Activated effector memory CD4-positive, alpha-beta T cell treated with Interleukin-2 at 50 U/mL for 16 hours (primary cell): Measurements from ENCODE around the gene RMI2.
A peak's percentile ranks its signal among the peaks of the same experiment; 100 is the strongest.

Experiments
- DNase-seq: peaks from one replicate; pipeline ENCODE4 v3.0.0-alpha.2; 2020

Gene RMI2

DNA sequence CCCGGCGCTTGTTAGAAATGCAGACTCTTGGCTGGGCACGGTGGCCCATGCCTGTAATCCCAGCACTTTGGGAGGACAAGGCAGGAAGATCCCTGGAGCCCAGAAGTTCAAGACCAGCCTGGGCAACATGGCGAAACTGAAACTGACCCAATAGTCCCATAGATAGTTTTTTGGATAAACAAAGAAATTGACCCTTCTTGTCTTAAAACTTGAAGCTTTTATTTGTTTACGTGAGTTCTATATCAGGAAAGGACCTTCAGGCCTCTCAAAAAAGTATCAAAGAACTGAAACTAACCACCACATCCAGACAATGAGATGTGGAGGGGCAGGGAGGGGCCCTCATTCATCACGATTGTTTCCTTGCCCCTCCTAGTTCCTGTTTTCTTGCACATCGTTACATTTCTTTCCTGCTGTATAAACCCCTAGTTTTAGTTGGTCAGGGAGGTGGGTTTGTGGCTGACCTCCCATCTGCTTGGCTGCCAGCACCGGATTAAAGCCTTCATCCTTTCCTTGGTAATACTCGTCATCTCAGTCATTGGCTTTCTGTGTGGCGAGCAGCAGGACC lies 34.2 kb upstream of the RMI2 start:
- peak; percentile 22 for DNase-seq

DNA sequence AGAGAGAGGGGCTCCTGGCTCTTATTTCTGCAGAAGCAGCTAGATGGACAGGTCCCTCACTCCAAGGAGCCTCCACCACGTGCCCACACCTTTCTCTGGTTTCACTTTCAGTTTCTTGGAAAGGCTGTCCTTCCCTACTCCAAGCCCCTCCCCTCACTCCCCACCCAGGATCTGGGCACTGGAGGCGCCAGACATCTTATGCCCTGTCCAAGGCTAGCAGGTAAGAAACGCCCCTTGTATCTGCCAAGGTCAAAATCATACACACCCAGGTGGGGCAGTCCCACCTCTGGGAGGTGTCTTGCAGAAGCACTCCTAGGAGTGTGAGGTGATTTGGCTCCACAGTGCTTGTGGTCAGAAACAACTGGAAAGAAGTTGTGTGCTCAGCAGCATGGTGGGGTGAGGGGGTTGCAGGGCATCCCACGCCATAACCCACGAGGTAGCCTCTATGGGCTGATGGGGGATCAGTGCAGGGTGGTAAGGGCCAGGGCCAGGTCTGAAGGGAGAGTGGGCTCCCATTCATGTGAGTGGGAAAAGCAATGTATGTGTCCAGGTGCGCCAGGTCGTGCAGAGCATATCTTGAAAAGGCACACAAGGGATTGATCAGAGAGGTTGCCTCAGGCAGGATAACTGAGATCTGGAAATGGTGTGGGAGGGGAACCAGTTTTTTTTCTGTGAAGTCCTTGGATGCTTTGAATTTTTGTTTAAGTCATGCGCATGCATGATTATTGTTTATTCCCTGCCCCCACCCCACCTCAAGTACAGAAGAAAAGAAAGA lies 32.4 kb upstream of the RMI2 start:
- peak; percentile 7 for DNase-seq

DNA sequence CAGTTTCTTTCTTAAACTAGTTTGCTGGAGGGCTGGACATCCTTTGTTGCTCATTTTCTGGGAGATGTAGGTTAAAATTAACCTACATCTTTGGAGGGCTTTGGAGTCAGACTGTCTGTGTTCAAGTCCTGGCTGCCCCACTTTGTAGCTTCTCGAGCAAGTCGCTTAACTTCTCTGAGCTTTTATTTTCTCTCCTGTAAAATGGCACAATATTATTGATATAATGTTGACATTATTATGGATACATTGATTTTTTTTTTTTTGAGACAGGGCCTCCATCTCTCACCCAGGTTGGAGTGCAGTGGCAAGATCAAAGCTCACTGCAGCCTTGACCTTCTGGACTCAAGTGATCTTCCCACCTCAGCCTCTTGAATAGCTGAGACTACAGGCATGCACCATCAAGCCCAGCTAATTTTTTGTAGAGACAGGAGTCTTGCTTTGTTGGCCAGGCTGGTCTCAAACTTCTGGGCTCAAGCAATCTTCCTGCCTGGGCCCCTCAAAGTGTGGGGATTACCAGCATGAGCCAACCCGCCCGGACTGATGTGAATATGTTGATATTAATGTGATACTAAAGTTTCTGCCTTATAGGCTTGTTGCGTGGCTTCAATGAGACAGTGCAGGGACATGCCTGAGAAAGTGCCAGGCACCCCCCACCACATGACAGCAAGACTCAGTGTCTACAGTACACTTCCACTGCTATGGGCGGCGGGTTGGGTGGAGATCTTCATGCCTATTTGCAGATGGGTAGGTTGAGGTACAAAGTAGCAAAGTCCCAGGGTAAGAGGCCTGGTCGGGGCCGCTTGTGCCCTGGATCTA lies 31.6 kb upstream of the RMI2 start:
- no peak for DNase-seq

DNA sequence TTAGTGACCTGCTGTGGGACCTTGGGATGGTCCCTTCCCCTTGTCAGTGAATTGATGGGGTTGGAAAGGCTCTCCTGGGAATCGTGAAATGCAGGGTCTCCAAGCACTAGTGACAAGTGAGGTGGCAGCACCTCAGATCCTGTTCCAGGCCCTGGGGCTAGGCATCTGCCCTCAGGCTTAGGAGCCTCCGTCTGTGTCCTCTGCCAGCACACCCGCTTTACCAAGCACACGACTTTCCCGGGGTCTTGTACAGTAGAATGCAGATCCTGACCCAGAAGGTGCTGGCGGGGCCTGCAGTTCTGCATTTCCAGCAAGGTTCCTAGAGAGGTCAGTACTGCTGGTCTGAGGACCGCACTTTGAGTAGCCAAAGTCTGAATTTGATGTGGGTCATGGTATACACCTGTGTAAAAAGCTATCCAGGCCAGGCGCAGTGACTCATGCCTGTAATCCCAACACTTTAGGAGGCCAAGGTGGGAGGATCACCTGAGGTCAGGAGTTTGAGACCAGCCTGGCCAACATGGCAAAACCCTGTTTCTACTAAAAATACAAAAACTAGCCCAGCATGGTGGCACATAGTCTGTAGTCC lies 30.9 kb upstream of the RMI2 start:
- DNase-seq, result no peak

DNA sequence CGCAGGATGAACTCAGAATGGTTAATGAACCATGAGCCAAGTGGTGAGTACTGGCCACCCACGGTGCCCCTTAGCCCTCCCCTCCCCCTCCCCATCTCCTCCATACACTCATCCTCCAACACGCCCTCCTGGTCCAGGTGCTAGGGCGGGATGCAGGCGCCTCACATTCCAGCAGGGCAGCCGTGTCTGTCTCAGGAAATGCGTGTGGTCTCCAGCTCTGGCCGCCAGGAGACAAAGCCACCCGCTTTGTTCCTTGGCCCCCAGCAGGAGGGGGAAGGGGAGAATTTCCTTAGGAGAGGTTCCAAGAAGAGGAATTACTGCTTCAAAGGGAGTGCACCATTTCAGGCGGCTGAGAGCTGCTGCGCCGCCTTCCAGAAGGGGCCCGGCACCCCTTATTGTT lies 29.7 kb upstream of the RMI2 start:
- DNase-seq, result no peak

DNA sequence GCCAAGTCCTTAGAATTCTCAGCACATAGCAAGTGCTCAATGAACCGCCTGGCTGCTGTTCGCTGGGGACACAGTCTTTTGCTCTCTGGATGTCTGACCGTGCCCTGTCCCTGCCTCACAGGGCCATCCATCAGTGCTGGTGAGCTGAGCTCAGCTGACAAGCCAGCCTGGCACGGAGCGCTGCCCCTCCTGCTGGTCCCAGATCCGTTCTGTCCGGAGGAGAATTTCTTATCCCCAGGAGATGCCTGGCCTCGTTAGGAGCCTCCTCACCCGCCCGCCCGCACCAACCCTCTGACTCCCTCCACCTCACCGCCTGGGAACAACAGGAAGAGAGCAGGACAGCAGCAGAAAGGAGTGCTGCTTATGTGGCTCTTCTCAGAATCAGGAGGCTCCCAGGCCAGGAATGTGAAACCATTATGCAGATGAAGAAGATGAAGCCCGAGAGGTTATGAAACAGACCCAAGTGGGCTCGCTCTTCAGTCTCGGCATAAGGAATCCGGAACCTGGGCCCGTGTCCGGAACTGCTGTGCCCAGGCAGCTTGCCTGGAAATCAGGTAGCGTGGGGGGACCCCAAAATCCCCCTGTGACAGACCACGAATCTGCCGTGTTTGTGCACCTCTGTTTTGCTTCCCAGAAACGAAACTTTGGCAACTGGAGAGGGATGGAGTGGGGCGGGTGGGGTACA lies 28.8 kb upstream of the RMI2 start:
- DNase-seq, result no peak

DNA sequence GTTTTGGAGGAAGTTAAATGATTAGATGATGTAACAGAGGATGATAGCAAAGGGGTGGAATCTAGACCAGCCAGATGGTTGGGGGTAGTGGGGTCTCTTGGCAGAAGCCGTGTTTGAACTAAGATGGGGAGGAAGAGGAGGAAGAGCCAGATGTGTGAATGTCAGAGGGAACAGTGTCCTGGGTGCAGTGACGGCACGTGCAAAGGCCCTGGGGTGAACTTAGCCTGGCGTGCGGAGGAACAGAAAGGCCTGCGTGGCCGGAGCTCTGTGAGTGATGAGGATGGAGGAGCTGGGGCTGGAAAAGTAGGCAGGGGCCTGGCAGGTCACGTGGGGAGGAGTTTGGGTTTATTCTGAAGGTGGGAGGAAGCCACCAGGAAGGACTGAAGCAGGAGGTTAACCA lies 26.4 kb upstream of the RMI2 start:
- DNase-seq, result no peak

DNA sequence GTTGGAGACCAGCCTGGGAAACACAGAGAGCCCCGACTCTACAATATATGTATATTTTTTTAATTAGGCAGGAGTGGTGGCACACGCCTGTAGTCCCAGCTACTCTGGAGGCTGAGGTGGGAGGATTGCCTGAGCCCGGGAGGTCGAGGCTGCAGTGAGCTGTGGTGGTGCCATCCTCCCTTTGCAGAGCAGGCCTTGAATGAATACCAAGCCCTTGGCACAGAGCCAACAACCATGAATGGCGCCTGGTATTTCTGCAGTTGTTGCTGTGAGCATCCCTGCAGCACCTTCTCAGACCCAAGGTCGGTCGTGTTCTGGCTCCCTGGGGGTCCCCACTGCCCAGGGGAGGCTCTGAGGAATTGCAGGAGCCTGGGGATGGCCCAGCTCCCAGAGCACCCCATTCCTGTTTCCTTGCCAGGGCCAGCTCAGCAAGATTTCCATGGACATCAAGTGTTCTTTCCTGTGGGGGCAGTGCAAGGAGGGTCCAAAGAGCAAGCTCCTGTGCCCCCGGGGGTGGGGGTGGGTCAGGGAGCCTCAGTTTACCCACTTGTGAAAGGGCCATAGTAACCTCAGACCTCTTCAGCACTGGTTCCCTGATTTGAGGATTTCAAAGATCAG lies 25.6 kb upstream of the RMI2 start:
- DNase-seq, result no peak

DNA sequence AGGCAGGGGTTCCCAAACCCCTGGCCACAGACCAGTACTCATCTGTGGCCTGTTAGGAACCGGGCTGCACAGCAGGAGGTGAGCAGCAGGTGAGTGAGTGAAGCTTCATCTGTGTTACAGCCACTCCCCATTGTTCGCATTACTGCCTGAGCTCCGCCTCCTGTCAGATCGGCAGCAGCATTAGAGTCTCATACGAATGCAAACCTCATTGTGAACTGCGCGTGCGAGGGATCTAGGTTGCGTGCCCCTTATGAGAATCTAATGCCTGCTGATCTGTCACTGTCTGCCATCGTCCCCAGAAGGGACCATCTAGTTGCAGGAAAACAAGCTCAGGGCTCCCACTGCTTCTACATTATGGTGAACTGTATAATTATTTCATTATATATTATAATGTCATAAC lies 25.1 kb upstream of the RMI2 start:
- DNase-seq, result no peak

DNA sequence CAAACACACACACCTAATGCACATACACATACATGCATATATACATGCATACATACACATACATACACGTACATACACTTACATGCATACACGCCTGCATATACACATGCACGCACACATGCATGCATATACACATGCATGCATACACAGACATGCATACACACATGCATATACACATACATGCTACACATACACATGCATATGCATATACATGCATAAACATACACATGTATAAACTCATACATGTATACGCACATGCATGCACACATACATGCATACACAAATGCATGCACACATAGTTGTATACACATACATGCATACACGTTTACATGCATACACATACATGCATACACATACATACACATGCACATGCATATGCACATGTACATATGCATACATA lies 23.6 kb upstream of the RMI2 start:
- DNase-seq, result no peak

DNA sequence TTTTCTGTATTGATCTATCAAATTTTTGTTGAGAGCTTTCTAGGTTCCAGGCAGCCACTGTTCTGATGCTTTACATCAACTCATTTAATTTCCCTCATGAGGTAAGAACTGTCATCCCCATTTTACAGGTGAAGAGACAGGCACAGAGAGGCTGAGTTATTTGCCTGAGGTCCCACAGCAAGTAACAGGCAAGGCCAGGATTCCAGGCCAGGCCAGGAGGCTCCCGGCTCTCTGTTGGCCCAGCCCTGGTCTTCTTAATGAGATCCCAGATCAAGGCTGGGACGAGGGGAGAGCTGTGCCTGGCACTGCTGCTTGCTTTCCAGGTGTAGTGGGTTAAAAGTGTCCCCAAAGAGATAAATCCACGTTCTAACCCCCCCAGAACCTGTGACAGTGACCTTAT lies 22.4 kb upstream of the RMI2 start:
- no peak for DNase-seq

DNA sequence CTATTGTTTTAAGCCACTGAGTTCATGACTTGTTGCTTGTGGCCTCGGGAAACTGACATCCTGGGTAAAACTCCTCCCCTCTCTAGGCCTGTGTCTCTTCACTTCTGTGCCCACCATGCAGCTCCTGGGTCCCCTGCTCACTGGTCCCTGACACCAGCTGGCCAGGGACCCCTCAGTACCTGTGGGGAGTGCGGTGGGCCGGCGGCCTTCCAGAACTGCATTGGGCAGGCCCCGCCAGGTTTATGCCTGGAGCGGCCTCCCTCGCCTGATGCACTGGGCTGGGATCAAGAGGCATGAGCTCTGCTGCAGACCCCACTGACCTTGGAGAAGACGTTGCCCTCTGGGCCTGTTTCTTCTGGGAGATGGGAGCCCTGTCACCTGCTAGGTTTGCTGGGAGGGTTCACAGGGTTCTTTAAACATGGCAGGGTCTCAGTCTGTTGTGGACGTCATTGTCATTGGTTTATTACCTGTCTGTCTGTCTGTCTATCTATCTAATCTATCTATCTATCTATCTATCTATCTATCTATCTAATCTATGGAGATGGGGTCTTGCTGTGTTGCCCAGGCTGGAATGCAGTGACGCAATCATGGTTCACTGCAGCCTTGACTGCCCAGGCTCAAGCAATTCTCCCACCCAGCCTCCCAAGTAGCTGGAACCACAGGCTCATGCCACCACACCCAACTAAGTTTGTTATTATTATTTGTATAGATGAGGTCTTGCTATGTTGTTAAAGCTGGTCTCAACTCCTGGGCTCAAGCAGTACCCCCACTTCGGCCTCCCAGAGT lies 21.5 kb upstream of the RMI2 start:
- no peak for DNase-seq

DNA sequence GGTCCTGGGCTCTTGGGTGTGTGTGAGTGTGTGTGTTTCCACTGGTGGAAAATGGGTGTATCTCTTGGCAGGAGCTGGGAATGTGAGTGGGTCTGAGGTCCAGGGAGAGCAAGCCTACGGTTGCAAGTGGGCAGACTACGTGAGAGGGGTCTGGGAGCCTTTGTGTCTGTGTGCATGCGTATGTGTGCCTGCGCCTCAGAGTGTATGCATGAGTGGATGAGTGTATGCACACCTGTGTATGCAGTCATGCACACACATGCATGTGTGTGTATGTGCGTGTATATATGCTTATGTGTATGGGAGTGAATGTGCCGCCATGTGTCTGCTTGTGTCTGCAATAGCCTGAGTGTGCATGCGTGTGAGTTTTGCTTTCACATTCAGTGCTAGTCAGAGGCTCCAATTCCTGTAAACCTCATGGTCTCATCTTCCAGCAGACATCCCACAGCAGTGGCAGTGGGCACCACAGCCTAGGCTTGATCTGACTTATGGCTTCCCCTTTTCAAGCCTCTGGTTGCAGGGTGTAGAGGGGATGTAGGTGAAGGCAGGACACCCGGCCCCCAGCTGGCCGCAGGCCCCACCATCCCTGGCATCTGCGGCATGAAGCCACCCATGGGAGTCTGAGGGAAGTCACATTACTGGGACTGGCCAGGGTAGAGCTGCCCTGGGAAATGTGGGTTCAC lies 19.7 kb upstream of the RMI2 start:
- no peak for DNase-seq

DNA sequence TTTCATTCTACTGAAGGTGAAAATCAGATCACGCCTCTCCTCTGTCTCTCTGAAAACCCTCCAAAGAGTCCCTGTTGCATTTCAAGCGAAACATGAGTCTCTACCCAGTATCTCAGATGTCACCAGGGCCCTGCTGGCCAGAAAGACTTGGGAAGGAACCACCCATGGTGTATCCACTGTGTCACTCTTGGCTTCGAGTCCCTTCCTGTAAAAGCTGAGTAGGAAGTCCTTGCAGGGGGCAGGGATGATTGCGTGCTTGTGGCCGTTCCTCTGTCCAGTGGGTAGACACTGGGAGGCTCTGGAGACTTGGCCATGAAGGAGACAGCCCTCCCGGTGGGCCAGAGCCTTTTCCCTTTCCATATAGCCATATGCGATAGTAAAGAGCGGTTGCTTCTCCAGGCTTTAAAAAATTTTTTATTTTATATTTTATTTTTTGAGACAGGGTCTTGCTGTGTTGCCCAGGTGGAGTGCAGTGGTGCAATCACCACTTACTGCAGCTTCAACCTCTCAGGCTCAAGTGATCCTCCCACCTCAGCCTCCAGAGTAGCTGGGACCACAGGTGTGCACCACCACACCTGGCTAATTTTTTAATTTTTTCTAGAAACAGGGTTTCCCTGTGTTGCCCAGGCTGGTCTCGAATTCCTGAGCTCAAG lies 19.0 kb upstream of the RMI2 start:
- no peak for DNase-seq

DNA sequence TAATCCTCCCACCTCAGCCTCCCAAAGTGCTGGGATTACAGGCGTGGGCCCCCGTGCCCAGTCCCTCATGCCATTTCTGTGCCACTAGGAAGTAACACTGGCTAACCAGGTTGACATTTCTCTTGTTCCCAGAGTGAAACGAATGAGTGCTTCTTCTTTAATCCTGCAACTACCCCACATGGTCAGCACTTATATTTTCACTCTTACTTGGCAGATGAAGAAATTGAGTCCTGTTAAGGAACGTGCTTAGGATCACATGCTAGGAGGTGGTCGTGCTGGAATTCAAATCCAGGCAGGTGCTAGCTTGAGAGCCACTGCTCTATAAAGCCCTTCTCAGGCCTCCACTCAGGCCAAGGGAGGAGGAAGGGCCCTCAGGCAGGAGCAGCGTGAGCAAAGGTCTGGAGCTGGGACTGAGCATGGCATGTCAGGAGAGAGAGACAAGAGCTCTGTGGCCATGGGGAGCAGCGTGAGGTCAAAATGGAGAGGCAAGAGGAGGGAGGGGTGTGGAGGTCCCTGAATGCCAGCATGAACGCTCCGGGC lies 18.5 kb upstream of the RMI2 start:
- DNase-seq, result no peak

DNA sequence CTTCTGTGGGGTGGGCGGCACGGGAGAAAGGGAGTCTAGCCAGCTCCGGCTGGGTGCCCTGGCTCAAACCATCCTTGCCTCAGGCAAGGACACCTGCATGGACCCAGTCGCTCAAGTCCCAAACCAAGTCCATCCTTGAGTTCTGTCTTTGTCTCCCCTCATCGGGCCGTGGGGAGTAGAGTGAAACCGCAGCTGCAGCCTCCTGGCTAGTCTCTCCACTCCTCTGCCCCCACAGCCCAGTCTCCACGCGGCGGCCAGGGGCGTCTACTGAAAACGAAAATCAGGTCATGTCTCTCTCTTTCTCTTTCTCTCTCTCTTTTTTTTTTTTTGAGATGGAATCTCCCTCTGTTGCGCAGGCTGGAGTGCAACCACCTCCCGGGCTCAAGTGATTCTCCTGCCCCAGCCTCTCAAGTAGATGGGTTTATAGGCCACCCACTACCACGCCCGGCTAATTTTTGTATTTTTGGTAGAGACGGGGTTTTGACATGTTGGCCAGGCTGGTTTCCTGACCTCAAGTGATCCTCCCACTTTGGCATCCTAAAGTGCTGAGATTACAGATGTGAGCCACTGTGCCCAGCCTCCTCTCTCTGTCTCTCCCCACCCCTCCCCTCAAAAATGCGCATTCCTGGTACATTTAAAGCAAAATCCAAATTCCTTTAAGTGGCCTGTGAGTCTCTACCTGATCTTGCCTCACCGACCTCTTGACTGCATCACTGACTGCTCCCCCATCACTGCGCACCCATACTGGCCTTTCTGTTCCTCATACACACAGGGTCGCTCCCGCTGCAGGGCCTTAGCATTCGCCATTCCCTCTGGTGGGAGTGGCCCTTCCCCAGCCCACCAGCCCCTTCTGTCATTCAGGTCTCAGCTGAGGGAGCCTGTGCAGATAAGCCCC lies 17.7 kb upstream of the RMI2 start:
- DNase-seq, result no peak

DNA sequence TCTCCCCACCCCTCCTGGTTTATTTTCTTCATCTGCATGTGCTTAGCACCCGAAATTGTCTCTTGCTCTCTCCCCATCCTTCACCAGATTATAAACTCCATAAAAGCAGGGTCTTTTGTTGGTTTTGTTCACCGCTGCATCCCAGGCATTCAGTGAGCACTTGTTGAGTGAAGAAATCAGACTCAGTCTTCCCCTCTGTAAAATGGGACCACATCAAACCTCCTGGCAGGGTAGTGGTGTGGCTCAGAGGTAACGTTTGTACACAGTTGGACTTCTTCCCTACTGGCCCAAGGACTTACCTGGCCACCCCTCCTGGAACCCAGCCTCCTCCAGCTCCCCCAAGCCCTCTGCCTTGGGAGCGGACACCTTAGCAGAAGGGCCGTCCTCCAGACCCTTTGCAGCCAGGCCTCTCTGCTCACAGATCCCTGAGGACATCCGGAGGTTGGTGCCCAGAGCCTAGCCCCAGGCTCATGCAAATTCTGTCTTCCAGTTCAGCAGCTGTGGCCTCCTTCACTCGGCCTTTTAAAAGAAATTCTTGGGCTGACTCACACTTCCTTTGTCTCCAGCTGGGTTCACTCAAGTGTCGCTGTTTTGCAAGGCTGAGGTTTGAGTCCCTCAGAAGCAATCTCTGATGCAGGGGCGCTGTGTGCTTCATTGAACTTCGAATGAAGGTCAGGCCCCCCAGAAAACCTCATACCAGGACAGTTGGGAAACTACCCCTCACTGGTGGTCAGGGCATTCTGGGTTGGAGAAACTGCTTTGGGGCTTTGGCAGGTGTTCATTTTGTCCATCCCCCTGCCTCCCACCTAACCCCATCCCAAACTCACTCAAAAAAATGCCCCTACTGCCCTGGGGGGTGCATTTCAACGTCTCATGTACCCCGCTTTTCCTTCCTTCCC lies 16.8 kb upstream of the RMI2 start:
- DNase-seq, result peak; percentile 31

DNA sequence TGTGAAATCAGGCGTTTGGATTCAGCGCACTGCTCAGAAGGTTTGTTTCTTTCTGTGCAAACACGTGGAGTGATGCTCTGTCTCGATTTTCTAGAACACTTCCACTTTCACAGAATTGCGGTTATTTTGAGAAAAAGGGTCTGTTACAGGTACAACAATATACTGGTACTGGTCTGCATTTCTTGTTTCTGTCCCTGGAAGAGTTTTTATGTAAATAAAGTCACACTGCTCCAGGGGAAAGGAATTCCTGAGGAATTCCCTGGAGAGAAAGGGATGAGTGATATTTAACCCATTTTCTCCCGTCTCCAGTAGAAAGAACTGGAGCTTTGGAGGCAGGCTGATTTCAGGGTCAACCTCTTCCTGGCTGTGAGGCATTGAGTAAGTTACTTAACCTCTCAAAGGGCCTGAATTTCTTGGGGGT lies 16.2 kb upstream of the RMI2 start:
- no peak for DNase-seq
